Measurements from ENCODE around the gene MLC1. TPM values are rescaled to one million over a fixed set of nuclear protein-coding genes. Genes with fewer than 3 reads are reported as not detected.

Gene MLC1
- total RNA-seq, 1 donor from 2014 or later, result 0.66 TPM

DNA sequence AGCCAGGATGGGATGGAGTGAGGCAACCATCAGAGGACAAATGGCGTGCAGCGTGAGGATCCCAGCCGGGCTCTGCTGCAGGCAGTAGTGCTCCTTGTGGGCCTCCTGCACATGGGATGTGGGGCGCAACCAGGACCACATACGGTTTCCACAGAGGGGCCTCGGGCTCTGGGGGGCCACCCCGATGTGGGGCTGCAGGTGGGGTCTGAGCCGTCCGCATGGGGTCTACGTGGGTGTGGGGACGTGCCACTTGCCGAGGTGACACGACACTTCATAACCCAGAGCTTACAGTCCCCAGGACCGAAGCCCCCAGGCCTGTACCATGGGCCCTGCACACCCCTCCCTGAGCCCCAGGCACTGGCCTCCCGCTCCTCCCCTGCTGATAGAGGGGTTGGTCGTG is 37.9 kb downstream of the MLC1 start:
- Histone ChIP-seq H3K4me3 (no peak overlapping the region), H3K9me3 (replicated peaks) (peaks cover 6% of the 10 kb centered on the region), H3K27me3 (ENCODE audit: low read depth) (peaks cover 54% of the 10 kb centered on the region), H3K27ac (replicated peaks) (no peak overlapping the region), H3K36me3 (no peaks in the 10 kb centered on the region), H3K4me1 (no peaks in the 10 kb centered on the region)
- intact Hi-C loops (cut with micrococcal nuclease), result no loop called here
- no peak for DNase-seq
- TF ChIP-seq, protein P1, sequence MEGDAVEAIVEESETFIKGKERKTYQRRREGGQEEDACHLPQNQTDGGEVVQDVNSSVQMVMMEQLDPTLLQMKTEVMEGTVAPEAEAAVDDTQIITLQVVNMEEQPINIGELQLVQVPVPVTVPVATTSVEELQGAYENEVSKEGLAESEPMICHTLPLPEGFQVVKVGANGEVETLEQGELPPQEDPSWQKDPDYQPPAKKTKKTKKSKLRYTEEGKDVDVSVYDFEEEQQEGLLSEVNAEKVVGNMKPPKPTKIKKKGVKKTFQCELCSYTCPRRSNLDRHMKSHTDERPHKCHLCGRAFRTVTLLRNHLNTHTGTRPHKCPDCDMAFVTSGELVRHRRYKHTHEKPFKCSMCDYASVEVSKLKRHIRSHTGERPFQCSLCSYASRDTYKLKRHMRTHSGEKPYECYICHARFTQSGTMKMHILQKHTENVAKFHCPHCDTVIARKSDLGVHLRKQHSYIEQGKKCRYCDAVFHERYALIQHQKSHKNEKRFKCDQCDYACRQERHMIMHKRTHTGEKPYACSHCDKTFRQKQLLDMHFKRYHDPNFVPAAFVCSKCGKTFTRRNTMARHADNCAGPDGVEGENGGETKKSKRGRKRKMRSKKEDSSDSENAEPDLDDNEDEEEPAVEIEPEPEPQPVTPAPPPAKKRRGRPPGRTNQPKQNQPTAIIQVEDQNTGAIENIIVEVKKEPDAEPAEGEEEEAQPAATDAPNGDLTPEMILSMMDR (IDR thresholded peaks at IDR 0.05; ENCODE audit: borderline replicate concordance), result no peak

DNA sequence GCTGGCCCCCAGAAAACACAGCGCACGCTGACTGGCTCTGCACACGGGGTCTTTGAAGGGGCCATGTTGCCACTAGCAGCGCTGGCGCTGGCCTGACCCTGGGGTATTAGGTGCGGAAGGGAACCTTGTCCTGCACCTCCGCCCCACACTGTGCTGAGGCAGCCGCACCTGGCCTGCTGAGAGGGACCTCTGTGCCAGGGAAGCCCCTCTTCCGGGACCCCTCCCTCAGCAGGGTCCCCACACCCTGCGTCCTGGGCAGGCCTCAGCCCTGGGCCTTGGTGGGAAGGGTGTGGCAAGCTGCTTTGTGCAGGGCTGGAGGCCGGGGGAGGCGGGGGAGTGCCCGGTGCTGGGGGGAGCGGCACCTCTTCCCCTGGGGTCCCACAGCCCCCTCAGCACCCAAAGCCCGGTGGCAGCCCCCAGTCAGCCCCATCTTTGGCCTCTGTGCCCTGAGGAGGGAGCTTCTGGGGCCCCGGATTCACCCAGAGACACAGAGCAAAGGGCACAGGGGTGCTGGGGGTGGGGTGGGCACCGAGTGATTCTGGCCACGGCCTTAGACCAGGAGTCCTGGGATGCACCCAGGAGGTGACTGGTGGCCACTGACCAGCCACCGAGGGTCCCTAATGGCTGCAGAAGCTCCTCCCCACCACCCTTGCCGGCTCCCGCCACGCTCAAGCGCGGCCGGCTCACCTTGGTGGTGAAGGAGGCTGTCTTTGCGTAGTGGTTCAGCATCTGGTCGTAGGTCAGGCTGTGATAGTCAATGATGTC is 38.6 kb downstream of the MLC1 start:
- Histone ChIP-seq H3K27ac (replicated peaks) (no peak overlapping the region), H3K27me3 (ENCODE audit: low read depth) (peaks cover 54% of the 10 kb centered on the region), H3K4me1 (no peaks in the 10 kb centered on the region), H3K4me3 (no peak overlapping the region), H3K9me3 (replicated peaks) (peaks cover 4% of the 10 kb centered on the region), H3K36me3 (no peaks in the 10 kb centered on the region)
- intact Hi-C loops (cut with micrococcal nuclease), result no loop called here
- TF ChIP-seq, protein P1 (IDR thresholded peaks at IDR 0.05; ENCODE audit: borderline replicate concordance), result no peak
- DNase-seq, result no peak

DNA sequence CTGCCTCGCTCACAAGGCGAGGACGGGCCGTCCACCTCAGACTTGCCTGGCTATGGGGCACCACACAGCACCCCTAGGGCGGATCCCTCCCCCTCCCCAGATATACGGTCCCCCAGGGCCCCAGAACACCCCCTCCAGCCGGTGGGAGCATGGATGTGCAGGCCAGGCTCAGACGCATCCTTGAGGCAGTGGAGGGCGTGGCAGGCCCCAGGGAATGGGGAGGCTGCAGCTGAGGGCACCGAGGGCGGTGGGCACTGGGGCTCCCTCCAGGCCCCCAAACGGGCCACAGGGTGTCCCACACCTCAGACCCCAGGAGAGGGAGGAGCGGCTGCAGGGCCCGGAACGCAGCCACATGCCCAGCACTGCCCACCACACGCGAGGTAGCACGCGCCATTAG is 39.2 kb downstream of the MLC1 start:
- Histone ChIP-seq H3K36me3 (no peaks in the 10 kb centered on the region), H3K27ac (replicated peaks) (no peak overlapping the region), H3K4me3 (no peak overlapping the region), H3K4me1 (no peaks in the 10 kb centered on the region), H3K9me3 (replicated peaks) (no peaks in the 10 kb centered on the region), H3K27me3 (ENCODE audit: low read depth) (peaks cover 54% of the 10 kb centered on the region)
- no peak for DNase-seq
- TF ChIP-seq, protein P1 (IDR thresholded peaks at IDR 0.05; ENCODE audit: borderline replicate concordance), result no peak
- intact Hi-C loops (cut with micrococcal nuclease), result no loop called here

DNA sequence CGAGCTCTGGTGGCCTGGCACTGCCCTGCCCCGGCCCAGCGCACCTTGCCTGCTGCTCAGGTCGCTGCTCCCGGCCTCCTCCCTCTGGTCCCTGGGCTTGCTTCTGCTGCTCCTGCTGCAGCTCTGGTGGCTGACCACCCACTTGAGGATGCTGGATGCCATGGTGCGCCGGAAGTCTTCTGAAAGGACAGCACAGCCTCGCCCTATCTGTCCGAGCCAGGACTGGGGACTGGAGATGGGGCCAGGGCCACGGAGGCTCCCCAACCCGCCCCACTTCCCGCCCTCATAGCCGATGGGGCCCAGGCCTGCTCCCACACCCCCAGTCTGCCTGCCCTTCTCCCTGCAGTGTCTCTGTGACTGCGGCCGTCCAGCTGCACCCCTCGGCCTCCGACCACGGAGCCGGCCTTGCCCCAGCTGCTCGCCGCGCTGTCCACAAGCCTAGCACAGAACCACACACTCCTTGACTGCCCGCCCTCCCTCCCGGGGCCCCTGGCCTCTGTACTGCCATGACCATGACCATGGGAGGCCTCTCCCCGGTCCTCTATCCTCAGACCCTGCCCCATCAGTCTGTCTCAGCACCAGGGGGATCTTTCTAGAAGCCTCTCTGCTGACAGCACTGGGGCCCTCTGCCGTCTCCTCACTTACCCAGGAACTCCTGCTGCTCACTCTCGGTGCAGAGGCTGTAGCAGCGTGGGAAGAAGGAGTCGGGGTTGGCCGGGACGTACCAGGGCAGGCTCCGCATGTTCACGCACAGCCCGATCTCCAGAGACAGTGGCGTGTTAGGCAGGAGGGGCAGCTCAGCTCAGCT is 39.8 kb downstream of the MLC1 start:
- H3K27me3 ChIP-seq (ENCODE audit: low read depth), result peaks cover 54% of the 10 kb centered on the region
- no peak for DNase-seq
- TF ChIP-seq, protein P1 (IDR thresholded peaks at IDR 0.05; ENCODE audit: borderline replicate concordance), result no peak

DNA sequence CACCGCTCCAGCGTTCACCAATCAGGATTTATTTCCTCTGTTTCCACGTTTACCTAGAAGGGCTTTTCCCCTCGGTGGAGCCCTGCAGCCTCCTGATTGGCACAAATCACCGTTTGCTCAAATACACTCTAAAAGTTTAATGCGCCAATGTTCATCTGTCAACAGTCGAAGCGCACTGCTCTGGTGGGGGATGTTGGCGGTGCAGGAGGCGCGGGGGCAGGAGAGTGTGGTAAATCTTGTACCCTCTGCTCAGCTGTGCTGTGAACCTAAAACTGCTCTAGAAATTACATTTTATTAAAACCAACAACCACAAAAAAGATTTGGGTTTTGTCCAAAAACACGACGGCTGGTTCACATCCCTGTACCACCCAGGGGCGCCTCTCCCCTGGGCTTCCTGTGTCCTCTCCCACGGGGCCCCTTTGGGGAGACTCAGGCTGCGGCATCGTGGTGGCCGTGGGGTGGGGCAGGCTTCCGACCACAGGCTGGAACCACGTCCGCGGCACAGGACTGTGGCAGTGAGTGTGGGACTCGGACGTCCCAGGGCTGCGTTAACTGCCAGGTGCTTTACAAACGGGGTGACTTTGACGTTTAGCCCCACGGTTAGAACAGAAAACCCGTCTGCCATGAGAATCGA is 40.6 kb downstream of the MLC1 start:
- intact Hi-C loops (cut with micrococcal nuclease), result no loop called here

More for the DNA sequence above, 39.8 kb downstream of the MLC1 start:
- H3K36me3 ChIP-seq, result no peaks in the 10 kb centered on the region
- no peaks in the 10 kb centered on the region for H3K4me1 ChIP-seq
- H3K4me3 ChIP-seq, result no peak overlapping the region
- H3K9me3 ChIP-seq (replicated peaks), result no peaks in the 10 kb centered on the region
- intact Hi-C loops (cut with micrococcal nuclease), result no loop called here
- no peak overlapping the region for H3K27ac ChIP-seq (replicated peaks)

More for the DNA sequence above, 40.6 kb downstream of the MLC1 start:
- H3K4me1 ChIP-seq, result no peaks in the 10 kb centered on the region
- H3K9me3 ChIP-seq (replicated peaks), result no peaks in the 10 kb centered on the region
- TF ChIP-seq, protein P1 (IDR thresholded peaks at IDR 0.05; ENCODE audit: borderline replicate concordance), result no peak
- no peaks in the 10 kb centered on the region for H3K36me3 ChIP-seq
- no peak overlapping the region for H3K4me3 ChIP-seq
- H3K27me3 ChIP-seq (ENCODE audit: low read depth), result peaks cover 47% of the 10 kb centered on the region
- H3K27ac ChIP-seq (replicated peaks), result no peak overlapping the region
- DNase-seq, result no peak

Measured in left ventricle myocardium inferior (tissue), 1 donor.